ENCODE data around the gene NFATC1. TPM values are rescaled to one million over a fixed set of nuclear protein-coding genes. Genes with fewer than 3 reads are reported as not detected.

The NFATC1 gene
- polyA plus RNA-seq, 1 donor from 2014 or later = 0.37 TPM

- peaks cover 51% of the 10 kb centered on the region for H3K27me3 ChIP-seq (ENCODE audit: insufficient read depth, low read depth, low read length)
- no peaks in the 10 kb centered on the region for H3K79me2 ChIP-seq (replicated peaks; ENCODE audit: insufficient read depth, low read length)
- TF ChIP-seq EP300 (conservative IDR thresholded peaks at IDR 0.05; ENCODE audit: poor library complexity, severe bottlenecking) (no peak), TAF1 (IDR thresholded peaks at IDR 0.05; ENCODE audit: low read depth) (no peak), EZH2 (IDR thresholded peaks at IDR 0.05; ENCODE audit: borderline replicate concordance, insufficient read depth, low read length, poor library complexity, severe bottlenecking) (no peak), REST (IDR thresholded peaks at IDR 0.05; ENCODE audit: borderline replicate concordance) (no peak), CTCF (IDR thresholded peaks at IDR 0.05; ENCODE audit: poor library complexity, severe bottlenecking) (no peak), POLR2AphosphoS5 (IDR thresholded peaks at IDR 0.05) (no peak), RAD21 (conservative IDR thresholded peaks at IDR 0.05) (no peak), MXI1 (conservative IDR thresholded peaks at IDR 0.05; ENCODE audit: poor library complexity, severe bottlenecking) (no peak), SMC3 (conservative IDR thresholded peaks at IDR 0.05; ENCODE audit: poor library complexity) (no peak)
- no peaks in the 10 kb centered on the region for H4K20me1 ChIP-seq (ENCODE audit: insufficient read depth)
- no peak overlapping the region for H3K4me2 ChIP-seq (ENCODE audit: low read length)
- no peaks in the 10 kb centered on the region for H3K9me3 ChIP-seq (ENCODE audit: low read length)
- H3K9me2 ChIP-seq (ENCODE audit: insufficient read depth, low read length) = no peaks in the 10 kb centered on the region
- H3K4me3 ChIP-seq (ENCODE audit: low read length) = no peak overlapping the region
- H3K36me3 ChIP-seq (ENCODE audit: insufficient read depth, low read length) = no peaks in the 10 kb centered on the region
- H3K9ac ChIP-seq (ENCODE audit: low read length) = no peak overlapping the region
- no peak overlapping the region for H3K27ac ChIP-seq (ENCODE audit: low read length)
- H2AFZ ChIP-seq (ENCODE audit: low read depth, low read length) = no peak overlapping the region
- no peaks in the 10 kb centered on the region for H3F3A ChIP-seq (ENCODE audit: insufficient read depth, low read length, poor library complexity, severe bottlenecking)
These were observed 3.5 kb upstream of the NFATC1 start for GRCh38 chr18:79392226-79392625.

- Histone ChIP-seq H3K27ac (ENCODE audit: low read length) (no peak overlapping the region), H4K20me1 (ENCODE audit: insufficient read depth) (no peaks in the 10 kb centered on the region)
These were observed 2.5 kb upstream of the NFATC1 start for GRCh38 chr18:79393181-79393634.

More at GRCh38 chr18:79393181-79393634, 2.5 kb upstream of the NFATC1 start:
- Histone ChIP-seq H3K79me2 (replicated peaks; ENCODE audit: insufficient read depth, low read length) (no peaks in the 10 kb centered on the region), H3K27me3 (ENCODE audit: insufficient read depth, low read depth, low read length) (peaks cover 61% of the 10 kb centered on the region), H3K9ac (ENCODE audit: low read length) (no peak overlapping the region), H3K9me3 (ENCODE audit: low read length) (no peaks in the 10 kb centered on the region), H2AFZ (ENCODE audit: low read depth, low read length) (no peak overlapping the region), H3K36me3 (ENCODE audit: insufficient read depth, low read length) (no peaks in the 10 kb centered on the region), H3K4me3 (ENCODE audit: low read length) (peak overlapping the region; percentile 58), H3K9me2 (ENCODE audit: insufficient read depth, low read length) (no peaks in the 10 kb centered on the region), H3F3A (ENCODE audit: insufficient read depth, low read length, poor library complexity, severe bottlenecking) (no peaks in the 10 kb centered on the region), H3K4me2 (ENCODE audit: low read length) (no peak overlapping the region)
- TF ChIP-seq SMC3 (conservative IDR thresholded peaks at IDR 0.05; ENCODE audit: poor library complexity) (no peak), EP300 (conservative IDR thresholded peaks at IDR 0.05; ENCODE audit: poor library complexity, severe bottlenecking) (no peak), EZH2 (IDR thresholded peaks at IDR 0.05; ENCODE audit: borderline replicate concordance, insufficient read depth, low read length, poor library complexity, severe bottlenecking) (no peak), CTCF (IDR thresholded peaks at IDR 0.05; ENCODE audit: poor library complexity, severe bottlenecking) (no peak), MXI1 (conservative IDR thresholded peaks at IDR 0.05; ENCODE audit: poor library complexity, severe bottlenecking) (no peak), RAD21 (conservative IDR thresholded peaks at IDR 0.05) (no peak), REST (IDR thresholded peaks at IDR 0.05; ENCODE audit: borderline replicate concordance) (no peak), POLR2AphosphoS5 (IDR thresholded peaks at IDR 0.05) (no peak), TAF1 (IDR thresholded peaks at IDR 0.05; ENCODE audit: low read depth) (no peak)
